HEK293 (cell line): ENCODE data around the gene PTPRF.

ENCODE experiments used
- CTCF ChIA-PET: fragments of 350-600 bp; formaldehyde crosslinking; extraction: SDS; loops from one replicate; lab custom pipeline; 2021; ENCODE audit warnings: antibody characterized with exemption; lab: Yijun Ruan, JAX
- POLR2A ChIA-PET: fragments of 300-600 bp; formaldehyde crosslinking; extraction: SDS; loops from one replicate; lab custom pipeline; 2020; ENCODE audit warnings: antibody characterized with exemption, inconsistent platforms; lab: Yijun Ruan, JAX
- H3K27ac ChIP-seq: fragments of 200-500 bp; sonication (Bioruptor generic); 2 replicates; pipeline ENCODE4 v1.5.1; 2014; ENCODE audit warnings: low read depth, low read length, control low read depth, inconsistent platforms; ENCODE audit errors: extremely low read depth
- H3K36me3 ChIP-seq, 2 experiments: fragments of 200-500 bp in 1 of 2; sonication (Bioruptor generic) in 1 of 2; 1 replicate in 1 of 2; 2 replicates in 1 of 2; pipeline ENCODE4 v1.5.1; 2014 to 2017; ENCODE audit warnings: inconsistent platforms in 2 of 2, low read length in 2 of 2; ENCODE audit not compliant: control insufficient read depth in 2 of 2, insufficient read depth in 1 of 2
- H3K4me1 ChIP-seq: fragments of 200-500 bp; sonication (Bioruptor generic); 2 replicates; pipeline ENCODE4 v1.5.1; 2014; ENCODE audit warnings: mild to moderate bottlenecking, low read length, inconsistent platforms; ENCODE audit not compliant: control insufficient read depth, insufficient read depth
- H3K4me3 ChIP-seq: 2 replicates; pipeline ENCODE4 v1.5.1; 2011; ENCODE audit warnings: low read depth, mild to moderate bottlenecking, control low read depth, low read length, moderate library complexity
- H3K9me3 ChIP-seq: fragments of 200-500 bp; sonication (Bioruptor generic); 2 replicates; pipeline ENCODE4 v1.5.1; 2014; ENCODE audit warnings: low read depth, low read length, inconsistent platforms; ENCODE audit not compliant: control insufficient read depth, insufficient read depth
- GLIS1 ChIP-seq: fragments of 450-650 bp; formaldehyde crosslinking; IDR thresholded peaks from 2 replicates; pipeline ENCODE4 v1.5.1; 2016; ENCODE audit warnings: missing biosample characterization, missing genetic modification characterization
- IKZF3 ChIP-seq: fragments of 450-650 bp; IDR thresholded peaks from 2 replicates; pipeline ENCODE4 v1.5.0; 2018; ENCODE audit warnings: missing biosample characterization, mild to moderate bottlenecking, missing genetic modification characterization, moderate library complexity
- KLF7 ChIP-seq: fragments of 450-650 bp; formaldehyde crosslinking; IDR thresholded peaks from 2 replicates; pipeline ENCODE4 v1.5.1; 2016; ENCODE audit warnings: missing biosample characterization, missing genetic modification characterization, borderline replicate concordance
- KLF8 ChIP-seq: fragments of 450-650 bp; formaldehyde crosslinking; IDR thresholded peaks from 2 replicates; pipeline ENCODE4 v1.5.1; 2016; ENCODE audit warnings: missing biosample characterization, missing genetic modification characterization
- MEIS1 ChIP-seq: sonication (generic); formaldehyde crosslinking; IDR thresholded peaks from 2 replicates; pipeline ENCODE4 v1.8.1; 2022; ENCODE audit warnings: missing genetic modification reagents, mild to moderate bottlenecking, borderline replicate concordance
- SP7 ChIP-seq: fragments of 450-650 bp; formaldehyde crosslinking; IDR thresholded peaks from 2 replicates; pipeline ENCODE4 v1.5.1; 2016; ENCODE audit warnings: missing biosample characterization, missing genetic modification characterization
- ZNF10 ChIP-seq: fragments of 450-650 bp; formaldehyde crosslinking; IDR thresholded peaks from 2 replicates; pipeline ENCODE4 v1.5.1; 2017; ENCODE audit warnings: missing biosample characterization, missing genetic modification characterization
- ZNF121 ChIP-seq: fragments of 450-650 bp; formaldehyde crosslinking; IDR thresholded peaks from 2 replicates; pipeline ENCODE4 v1.5.1; 2016; ENCODE audit warnings: missing biosample characterization, missing genetic modification characterization
- ZNF175 ChIP-seq: fragments of 450-650 bp; formaldehyde crosslinking; IDR thresholded peaks from 2 replicates; pipeline ENCODE4 v1.5.1; 2016; ENCODE audit warnings: missing biosample characterization, missing genetic modification characterization
- ZNF366 ChIP-seq: fragments of 450-650 bp; formaldehyde crosslinking; conservative IDR thresholded peaks from 2 replicates; pipeline ENCODE4 v1.5.1; 2016; ENCODE audit warnings: missing biosample characterization, missing genetic modification characterization
- ZNF394 ChIP-seq: fragments of 450-650 bp; formaldehyde crosslinking; IDR thresholded peaks from 2 replicates; pipeline ENCODE4 v1.5.1; 2016; ENCODE audit warnings: missing biosample characterization, missing genetic modification characterization, mild to moderate bottlenecking, moderate library complexity, borderline replicate concordance
- ZNF747 ChIP-seq: fragments of 450-650 bp; formaldehyde crosslinking; IDR thresholded peaks from 2 replicates; pipeline ENCODE4 v1.5.1; 2016; ENCODE audit warnings: missing biosample characterization, missing genetic modification characterization
- TF ChIP-seq, protein P1 (sequence below): fragments of 450-650 bp; formaldehyde crosslinking; IDR thresholded peaks from 2 replicates; pipeline ENCODE4 v1.5.1; 2017; ENCODE audit warnings: missing biosample characterization, missing genetic modification characterization
- TF ChIP-seq, protein P2 (sequence below): fragments of 450-650 bp; formaldehyde crosslinking; conservative IDR thresholded peaks from 2 replicates; pipeline ENCODE4 v1.5.1; 2016; ENCODE audit warnings: low read depth, missing biosample characterization, missing genetic modification characterization
- TF ChIP-seq, protein P3 (sequence below): fragments of 450-650 bp; formaldehyde crosslinking; IDR thresholded peaks from 2 replicates; pipeline ENCODE4 v1.5.1; 2016; ENCODE audit warnings: missing biosample characterization, missing genetic modification characterization
- TF ChIP-seq, protein P4 (sequence below): fragments of 450-650 bp; formaldehyde crosslinking; IDR thresholded peaks from 2 replicates; pipeline ENCODE4 v1.5.1; 2016; ENCODE audit warnings: missing biosample characterization, missing genetic modification characterization
- TF ChIP-seq, protein P5 (sequence below): fragments of 450-650 bp; formaldehyde crosslinking; IDR thresholded peaks from 2 replicates; pipeline ENCODE4 v1.5.1; 2016; ENCODE audit warnings: missing biosample characterization, missing genetic modification characterization

PTPRF gene

DNA sequence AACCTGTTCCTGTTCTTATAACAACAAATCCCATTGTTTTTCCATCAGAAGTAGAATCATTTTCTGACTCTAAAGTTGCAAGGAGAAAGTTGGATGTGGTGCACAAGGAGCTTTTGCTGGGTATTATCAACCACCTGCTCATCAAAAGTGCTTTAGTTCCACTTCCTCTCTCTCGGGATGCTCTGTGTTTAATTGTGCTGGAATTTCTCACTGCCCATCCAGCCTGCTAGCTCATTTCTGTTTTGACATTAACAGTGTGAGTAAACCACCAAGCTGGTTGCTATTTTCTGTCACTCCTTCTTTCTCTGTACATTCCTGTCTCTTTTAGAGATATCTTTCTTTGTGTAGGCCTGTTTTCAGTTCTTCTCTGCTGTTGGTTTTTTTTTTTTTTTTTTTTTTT lies 125.3 kb downstream of the PTPRF start (continued):
- no peak for TF ChIP-seq ZNF366 (tag by site-specific recombination)
- TF ChIP-seq IKZF3 (tag by site-specific recombination): no peak
- TF ChIP-seq KLF7: no peak
- TF ChIP-seq ZNF121 (tag by site-specific recombination): no peak

DNA sequence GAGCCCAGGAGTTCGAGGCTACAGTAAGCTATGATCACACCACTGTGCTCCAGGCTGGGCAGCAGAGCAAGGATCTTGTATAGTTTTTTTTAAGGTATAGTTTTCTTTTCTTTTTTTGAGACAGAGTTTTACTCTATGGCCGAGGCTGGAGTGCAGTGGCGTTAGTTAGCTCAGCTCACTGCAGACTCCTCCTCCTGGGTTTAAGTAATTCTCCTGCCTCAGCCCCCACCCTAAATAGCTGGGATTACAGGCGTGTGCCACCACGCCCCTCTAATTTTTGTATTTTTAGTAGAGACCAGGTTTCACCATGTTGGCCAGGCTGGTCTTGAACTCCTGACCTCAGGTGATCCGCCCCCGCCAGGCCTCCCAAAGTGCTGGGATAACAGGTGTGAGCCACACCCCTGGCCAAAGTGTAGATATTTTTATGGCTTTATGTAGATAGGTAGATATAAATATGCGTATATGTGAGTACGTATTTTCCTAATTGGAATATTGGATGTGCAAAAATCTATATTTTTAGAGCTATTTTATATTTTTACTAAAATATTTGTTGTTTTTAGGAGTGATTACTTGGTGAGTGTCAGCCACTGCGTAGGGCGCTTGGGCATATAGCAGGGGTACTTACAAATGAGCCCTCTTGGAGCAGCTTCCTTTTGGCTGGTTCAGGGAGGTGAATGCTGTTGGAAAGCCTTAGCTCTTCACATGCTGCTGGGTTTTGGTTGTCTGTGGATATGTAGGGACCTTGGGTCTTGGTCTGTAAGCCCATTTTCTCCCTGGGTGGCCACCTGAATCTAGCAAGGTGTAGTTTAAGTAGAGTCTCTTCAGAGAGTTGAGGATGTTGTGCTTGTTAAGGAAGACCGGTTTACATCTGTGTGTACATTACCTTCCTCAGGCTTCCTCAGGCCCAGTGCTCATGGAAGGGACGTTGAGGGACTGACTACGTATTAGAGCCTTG lies 128.8 kb downstream of the PTPRF start:
- ChIA-PET CTCF (interaction anchor here (0.7 to 1.8 kb wide), 2 partner anchors 130 to 139 kb away, joined by 4 read pairs; no protein-coding TSS in a partner anchor), POLR2A (interaction anchor here (0.6 to 4.4 kb wide), 2 partner anchors 9 to 316 kb away, joined by 3 to 32 read pairs; partner anchors contain the start of gene KDM4A)
- TF ChIP-seq SP7 (no peak), ZNF10 (tag by site-specific recombination) (no peak), ZNF394 (no peak), ZNF747 (no peak), GLIS1 (tag by site-specific recombination) (no peak), KLF8 (tag by site-specific recombination) (no peak), MEIS1 (CRISPR knock-in tag) (no peak), ZNF175 (no peak)
- TF ChIP-seq, protein P1, sequence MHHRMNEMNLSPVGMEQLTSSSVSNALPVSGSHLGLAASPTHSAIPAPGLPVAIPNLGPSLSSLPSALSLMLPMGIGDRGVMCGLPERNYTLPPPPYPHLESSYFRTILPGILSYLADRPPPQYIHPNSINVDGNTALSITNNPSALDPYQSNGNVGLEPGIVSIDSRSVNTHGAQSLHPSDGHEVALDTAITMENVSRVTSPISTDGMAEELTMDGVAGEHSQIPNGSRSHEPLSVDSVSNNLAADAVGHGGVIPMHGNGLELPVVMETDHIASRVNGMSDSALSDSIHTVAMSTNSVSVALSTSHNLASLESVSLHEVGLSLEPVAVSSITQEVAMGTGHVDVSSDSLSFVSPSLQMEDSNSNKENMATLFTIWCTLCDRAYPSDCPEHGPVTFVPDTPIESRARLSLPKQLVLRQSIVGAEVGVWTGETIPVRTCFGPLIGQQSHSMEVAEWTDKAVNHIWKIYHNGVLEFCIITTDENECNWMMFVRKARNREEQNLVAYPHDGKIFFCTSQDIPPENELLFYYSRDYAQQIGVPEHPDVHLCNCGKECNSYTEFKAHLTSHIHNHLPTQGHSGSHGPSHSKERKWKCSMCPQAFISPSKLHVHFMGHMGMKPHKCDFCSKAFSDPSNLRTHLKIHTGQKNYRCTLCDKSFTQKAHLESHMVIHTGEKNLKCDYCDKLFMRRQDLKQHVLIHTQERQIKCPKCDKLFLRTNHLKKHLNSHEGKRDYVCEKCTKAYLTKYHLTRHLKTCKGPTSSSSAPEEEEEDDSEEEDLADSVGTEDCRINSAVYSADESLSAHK (tag by site-specific recombination): no peak
- TF ChIP-seq, protein P2, sequence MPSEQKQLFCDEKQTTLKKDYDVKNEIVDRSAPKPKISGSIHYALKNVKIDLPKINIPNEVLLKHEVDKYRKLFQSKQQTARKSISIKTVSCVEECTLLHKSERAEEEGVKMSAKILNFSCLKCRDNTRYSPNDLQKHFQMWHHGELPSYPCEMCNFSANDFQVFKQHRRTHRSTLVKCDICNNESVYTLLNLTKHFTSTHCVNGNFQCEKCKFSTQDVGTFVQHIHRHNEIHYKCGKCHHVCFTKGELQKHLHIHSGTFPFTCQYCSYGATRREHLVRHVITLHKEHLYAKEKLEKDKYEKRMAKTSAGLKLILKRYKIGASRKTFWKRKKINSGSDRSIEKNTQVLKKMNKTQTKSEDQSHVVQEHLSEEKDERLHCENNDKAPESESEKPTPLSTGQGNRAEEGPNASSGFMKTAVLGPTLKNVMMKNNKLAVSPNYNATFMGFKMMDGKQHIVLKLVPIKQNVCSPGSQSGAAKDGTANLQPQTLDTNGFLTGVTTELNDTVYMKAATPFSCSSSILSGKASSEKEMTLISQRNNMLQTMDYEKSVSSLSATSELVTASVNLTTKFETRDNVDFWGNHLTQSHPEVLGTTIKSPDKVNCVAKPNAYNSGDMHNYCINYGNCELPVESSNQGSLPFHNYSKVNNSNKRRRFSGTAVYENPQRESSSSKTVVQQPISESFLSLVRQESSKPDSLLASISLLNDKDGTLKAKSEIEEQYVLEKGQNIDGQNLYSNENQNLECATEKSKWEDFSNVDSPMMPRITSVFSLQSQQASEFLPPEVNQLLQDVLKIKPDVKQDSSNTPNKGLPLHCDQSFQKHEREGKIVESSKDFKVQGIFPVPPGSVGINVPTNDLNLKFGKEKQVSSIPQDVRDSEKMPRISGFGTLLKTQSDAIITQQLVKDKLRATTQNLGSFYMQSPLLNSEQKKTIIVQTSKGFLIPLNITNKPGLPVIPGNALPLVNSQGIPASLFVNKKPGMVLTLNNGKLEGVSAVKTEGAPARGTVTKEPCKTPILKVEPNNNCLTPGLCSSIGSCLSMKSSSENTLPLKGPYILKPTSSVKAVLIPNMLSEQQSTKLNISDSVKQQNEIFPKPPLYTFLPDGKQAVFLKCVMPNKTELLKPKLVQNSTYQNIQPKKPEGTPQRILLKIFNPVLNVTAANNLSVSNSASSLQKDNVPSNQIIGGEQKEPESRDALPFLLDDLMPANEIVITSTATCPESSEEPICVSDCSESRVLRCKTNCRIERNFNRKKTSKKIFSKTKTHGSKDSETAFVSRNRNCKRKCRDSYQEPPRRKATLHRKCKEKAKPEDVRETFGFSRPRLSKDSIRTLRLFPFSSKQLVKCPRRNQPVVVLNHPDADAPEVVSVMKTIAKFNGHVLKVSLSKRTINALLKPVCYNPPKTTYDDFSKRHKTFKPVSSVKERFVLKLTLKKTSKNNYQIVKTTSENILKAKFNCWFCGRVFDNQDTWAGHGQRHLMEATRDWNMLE: no peak
- TF ChIP-seq, protein P3, sequence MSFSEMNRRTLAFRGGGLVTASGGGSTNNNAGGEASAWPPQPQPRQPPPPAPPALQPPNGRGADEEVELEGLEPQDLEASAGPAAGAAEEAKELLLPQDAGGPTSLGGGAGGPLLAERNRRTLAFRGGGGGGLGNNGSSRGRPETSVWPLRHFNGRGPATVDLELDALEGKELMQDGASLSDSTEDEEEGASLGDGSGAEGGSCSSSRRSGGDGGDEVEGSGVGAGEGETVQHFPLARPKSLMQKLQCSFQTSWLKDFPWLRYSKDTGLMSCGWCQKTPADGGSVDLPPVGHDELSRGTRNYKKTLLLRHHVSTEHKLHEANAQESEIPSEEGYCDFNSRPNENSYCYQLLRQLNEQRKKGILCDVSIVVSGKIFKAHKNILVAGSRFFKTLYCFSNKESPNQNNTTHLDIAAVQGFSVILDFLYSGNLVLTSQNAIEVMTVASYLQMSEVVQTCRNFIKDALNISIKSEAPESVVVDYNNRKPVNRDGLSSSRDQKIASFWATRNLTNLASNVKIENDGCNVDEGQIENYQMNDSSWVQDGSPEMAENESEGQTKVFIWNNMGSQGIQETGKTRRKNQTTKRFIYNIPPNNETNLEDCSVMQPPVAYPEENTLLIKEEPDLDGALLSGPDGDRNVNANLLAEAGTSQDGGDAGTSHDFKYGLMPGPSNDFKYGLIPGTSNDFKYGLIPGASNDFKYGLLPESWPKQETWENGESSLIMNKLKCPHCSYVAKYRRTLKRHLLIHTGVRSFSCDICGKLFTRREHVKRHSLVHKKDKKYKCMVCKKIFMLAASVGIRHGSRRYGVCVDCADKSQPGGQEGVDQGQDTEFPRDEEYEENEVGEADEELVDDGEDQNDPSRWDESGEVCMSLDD (tag by site-specific recombination): no peak
- TF ChIP-seq, protein P4, sequence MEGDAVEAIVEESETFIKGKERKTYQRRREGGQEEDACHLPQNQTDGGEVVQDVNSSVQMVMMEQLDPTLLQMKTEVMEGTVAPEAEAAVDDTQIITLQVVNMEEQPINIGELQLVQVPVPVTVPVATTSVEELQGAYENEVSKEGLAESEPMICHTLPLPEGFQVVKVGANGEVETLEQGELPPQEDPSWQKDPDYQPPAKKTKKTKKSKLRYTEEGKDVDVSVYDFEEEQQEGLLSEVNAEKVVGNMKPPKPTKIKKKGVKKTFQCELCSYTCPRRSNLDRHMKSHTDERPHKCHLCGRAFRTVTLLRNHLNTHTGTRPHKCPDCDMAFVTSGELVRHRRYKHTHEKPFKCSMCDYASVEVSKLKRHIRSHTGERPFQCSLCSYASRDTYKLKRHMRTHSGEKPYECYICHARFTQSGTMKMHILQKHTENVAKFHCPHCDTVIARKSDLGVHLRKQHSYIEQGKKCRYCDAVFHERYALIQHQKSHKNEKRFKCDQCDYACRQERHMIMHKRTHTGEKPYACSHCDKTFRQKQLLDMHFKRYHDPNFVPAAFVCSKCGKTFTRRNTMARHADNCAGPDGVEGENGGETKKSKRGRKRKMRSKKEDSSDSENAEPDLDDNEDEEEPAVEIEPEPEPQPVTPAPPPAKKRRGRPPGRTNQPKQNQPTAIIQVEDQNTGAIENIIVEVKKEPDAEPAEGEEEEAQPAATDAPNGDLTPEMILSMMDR (tag by site-specific recombination): no peak
- TF ChIP-seq, protein P5, sequence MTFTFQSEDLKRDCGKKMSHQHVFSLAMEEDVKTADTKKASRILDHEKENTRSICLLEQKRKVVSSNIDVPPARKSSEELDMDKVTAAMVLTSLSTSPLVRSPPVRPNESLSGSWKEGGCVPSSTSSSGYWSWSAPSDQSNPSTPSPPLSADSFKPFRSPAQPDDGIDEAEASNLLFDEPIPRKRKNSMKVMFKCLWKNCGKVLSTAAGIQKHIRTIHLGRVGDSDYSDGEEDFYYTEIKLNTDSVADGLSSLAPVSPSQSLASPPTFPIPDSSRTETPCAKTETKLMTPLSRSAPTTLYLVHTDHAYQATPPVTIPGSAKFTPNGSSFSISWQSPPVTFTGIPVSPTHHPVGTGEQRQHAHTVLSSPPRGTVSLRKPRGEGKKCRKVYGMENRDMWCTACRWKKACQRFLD (tag by site-specific recombination): no peak
- no peaks in the 10 kb centered on the region for H3K4me1 ChIP-seq
- H3K4me3 ChIP-seq: no peak overlapping the region
- H3K27ac ChIP-seq: no peak overlapping the region
- peaks cover 96 to 99% of the 10 kb centered on the region in 2 experiments for H3K36me3 ChIP-seq
- H3K9me3 ChIP-seq: no peaks in the 10 kb centered on the region
